A549 (cell line): ENCODE results near the gene SDS. TPM values are rescaled to one million over a fixed set of nuclear protein-coding genes. Genes with fewer than 3 reads are reported as not detected.

Experiments used
- ATAC-seq, 2 experiments: fragments of 200-7000 bp in 1 of 2; fragments of >200 bp in 1 of 2; cut with Nextera tagmentation in 1 of 2; cut with Tn5 transposase in 1 of 2; 3 replicates each; pipeline versions ENCODE4 v1.8.0 to v1.9.1; 2018 to 2020; ENCODE audit warnings: mild to moderate bottlenecking in 1 of 2, moderate library complexity in 1 of 2
- CTCF ChIA-PET: fragments of 300-600 bp; sonication (Branson Sonifier 250); formaldehyde crosslinking; extraction: SDS; loops from one replicate; lab custom pipeline; 2021; ENCODE audit warnings: antibody characterized with exemption, inconsistent platforms; lab: Yijun Ruan, JAX
- POLR2A ChIA-PET: fragments of 350-600 bp; formaldehyde crosslinking; extraction: SDS; loops from one replicate; lab custom pipeline; 2021; ENCODE audit warnings: antibody characterized with exemption, inconsistent platforms; lab: Yijun Ruan, JAX
- DNase-seq, 2 experiments: peaks; one replicate each; pipeline versions ENCODE4 v3.0.0 to v3.0.0-alpha.2; 2011 to 2016; ENCODE audit warnings: low read depth in 1 of 2, low spot score in 1 of 2
- FAIRE-seq: peaks from 2 replicates; lab custom pipeline; 2011; peaks lifted over from hg19 to GRCh38; lab: Jason Lieb, UNC
- H3K27ac ChIP-seq, 2 experiments: fragments of >200 bp; sonication (Bioruptor Twin); formaldehyde crosslinking; 3 replicates each; pipeline ENCODE4 v1.5.1; 2016 to 2017
- H3K4me1 ChIP-seq: fragments of >200 bp; sonication (Bioruptor Twin); formaldehyde crosslinking; 3 replicates; pipeline ENCODE4 v1.6.1; 2016
- H3K4me2 ChIP-seq: fragments of >200 bp; sonication (Bioruptor Twin); formaldehyde crosslinking; 3 replicates; pipeline ENCODE4 v1.6.1; 2016
- H3K4me3 ChIP-seq: fragments of >200 bp; sonication (Bioruptor Twin); formaldehyde crosslinking; 3 replicates; pipeline ENCODE4 v1.5.1; 2016
- H3K9me3 ChIP-seq: fragments of >200 bp; sonication (Bioruptor Twin); formaldehyde crosslinking; 3 replicates; pipeline ENCODE4 v1.6.1; 2016
- CHD2 ChIP-seq: fragments of 150-350 bp; IDR thresholded peaks from 2 replicates; pipeline ENCODE4 v1.6.1; 2014; ENCODE audit warnings: low read length; ENCODE audit not compliant: partially characterized antibody
- JUNB ChIP-seq: fragments of >200 bp; sonication (Bioruptor Twin); formaldehyde crosslinking; IDR thresholded peaks from 2 replicates; pipeline ENCODE4 v1.6.1; 2016
- KDM1A ChIP-seq: fragments of 200-600 bp; sonication (generic); IDR thresholded peaks from 2 replicates; pipeline ENCODE4 v1.6.1; 2016; ENCODE audit warnings: low read depth, mild to moderate bottlenecking
- KDM5A ChIP-seq: fragments of 200-600 bp; sonication (generic); IDR thresholded peaks from 2 replicates; pipeline ENCODE4 v1.6.1; 2016; ENCODE audit warnings: antibody characterized with exemption, mild to moderate bottlenecking
- MYC ChIP-seq: IDR thresholded peaks from 2 replicates; pipeline ENCODE4 v1.6.1; 2012; ENCODE audit warnings: mild to moderate bottlenecking, inconsistent platforms, low read length, improper control_type of control experiment, borderline replicate concordance
- NR3C1 ChIP-seq: fragments of >200 bp; sonication (Bioruptor Twin); formaldehyde crosslinking; IDR thresholded peaks from 3 replicates; pipeline ENCODE4 v1.6.1; 2017
- PHF8 ChIP-seq: fragments of 200-600 bp; sonication (generic); IDR thresholded peaks from 2 replicates; pipeline ENCODE4 v1.6.1; 2016; ENCODE audit warnings: low read depth, mild to moderate bottlenecking, antibody characterized with exemption, moderate library complexity, borderline replicate concordance
- POLR2A ChIP-seq: IDR thresholded peaks from 2 replicates; pipeline ENCODE4 v1.6.1; 2012; ENCODE audit warnings: mild to moderate bottlenecking, low read length
- RFX5 ChIP-seq: fragments of 450-650 bp; IDR thresholded peaks from 2 replicates; pipeline ENCODE4 v1.7.1; 2014; ENCODE audit warnings: antibody characterized with exemption, mild to moderate bottlenecking, moderate library complexity
- SMC3 ChIP-seq: fragments of >200 bp; sonication (Bioruptor Twin); formaldehyde crosslinking; IDR thresholded peaks from 3 replicates; pipeline ENCODE4 v1.6.1; 2018; ENCODE audit warnings: inconsistent platforms
- ZC3H11A ChIP-seq: fragments of 450-650 bp; IDR thresholded peaks from 2 replicates; pipeline ENCODE4 v1.6.1; 2014; ENCODE audit warnings: antibody characterized with exemption, mild to moderate bottlenecking
- ZFP36 ChIP-seq: fragments of 450-650 bp; IDR thresholded peaks from 2 replicates; pipeline ENCODE4 v1.6.1; 2014; ENCODE audit warnings: borderline replicate concordance; ENCODE audit not compliant: partially characterized antibody
- WGBS: methylation state at CpG from one replicate; pipeline ENCODE4 v1.1.6; 2017; ENCODE audit errors: missing lambda C conversion rate; 5-methylcytosine and 5-hydroxymethylcytosine counted together
- polyA plus RNA-seq, 4 experiments: library from polyadenylated mRNA; depleted of rRNA in 3 of 4; stranded (reverse); fragments of >200 nt; fragmentation: RNase III in 1 of 4; extraction: RNeasy Plus Mini Kit Qiagen cat#74134 plus additional on column Dnase treatment in 1 of 4; gene quantifications; 2 replicates in 3 of 4; 3 replicates in 1 of 4; pipeline ENCODE4 v1.2.3, GENCODE V29; 2011 to 2017

The SDS gene
- polyA plus RNA-seq, 2 of the 4 experiments (the other 2 are of a cell fraction) = 3.9 to 7.3 TPM

DNA sequence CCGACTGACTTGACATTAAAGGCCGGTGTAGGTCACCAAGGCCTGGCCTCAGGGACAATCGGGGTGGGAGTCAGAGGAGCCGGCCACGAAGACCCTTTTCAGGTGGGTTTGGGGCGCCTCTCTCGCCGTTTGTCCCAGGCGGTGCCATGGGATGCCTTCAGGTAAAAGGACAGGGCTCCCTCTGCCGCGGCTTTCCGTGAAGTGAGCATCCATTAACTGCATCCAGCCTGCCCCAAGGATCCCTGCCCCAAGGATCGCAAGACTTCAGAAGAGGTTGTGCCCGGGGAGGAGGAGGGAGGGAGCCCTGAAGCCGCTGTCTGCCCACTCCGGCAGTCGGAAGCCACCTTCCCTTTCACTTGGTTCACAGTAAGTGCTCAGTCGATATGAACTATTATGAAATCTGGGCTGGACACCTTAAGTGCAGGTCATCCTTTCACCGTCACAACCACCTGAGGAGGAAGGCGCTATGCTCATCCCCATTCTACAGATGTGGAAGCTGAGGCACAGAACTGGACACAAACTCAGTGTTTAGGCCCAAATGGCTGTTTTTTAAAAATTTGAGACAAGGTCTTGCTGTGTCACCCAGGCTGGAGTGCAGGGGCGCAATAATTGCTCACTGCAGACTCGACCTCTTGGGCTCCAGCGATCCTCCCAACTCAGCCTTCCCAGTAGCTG is 964 bp downstream of the SDS start:
- CTCF ChIA-PET = interaction anchor here (4.6 kb wide), 1 partner anchor 22 kb away, joined by 16 read pairs; no protein-coding TSS in a partner anchor
- WGBS = 89% methylated on average over 23 of the region's 23 CpGs
- DNase-seq = no peak
- H3K4me1 ChIP-seq = peaks cover 5% of the 10 kb centered on the region; the same call in 2 of the 3 replicates
- TF ChIP-seq POLR2A (no peak), KDM1A (no peak), CHD2 (no peak), JUNB (no peak), ZFP36 (no peak)
- TF ChIP-seq, all 56 proteins: peak for 0
- POLR2A ChIA-PET = no interaction called here
- Histone ChIP-seq H3K4me3 (no peak overlapping the region), H3K27ac (no peak overlapping the region), H3K4me2 (no peak overlapping the region), H3K9me3 (no peaks in the 10 kb centered on the region)
- ATAC-seq (no peak), FAIRE-seq (no peak)

- FAIRE-seq (no peak), ATAC-seq (no peak), DNase-seq (no peak)
- no peak overlapping the region for H3K4me3 ChIP-seq
- peak overlapping the region in 1 of 2 experiments; percentile 50; a peak in 1 of 6 replicates for H3K27ac ChIP-seq
- H3K4me2 ChIP-seq = no peak overlapping the region
- no peaks in the 10 kb centered on the region for H3K9me3 ChIP-seq
- ChIA-PET CTCF (interaction anchor here (0.6 to 4.6 kb wide), 4 partner anchors 24 to 61 kb away, joined by 3 to 16 read pairs (median 8); no protein-coding TSS in a partner anchor), POLR2A (no interaction called here)
- whole genome bisulfite sequencing = 67% methylated on average over 13 of the region's 13 CpGs
- H3K4me1 ChIP-seq = peaks cover 5% of the 10 kb centered on the region; the same call in 2 of the 3 replicates
- TF ChIP-seq SMC3 (no peak), PHF8 (no peak), RFX5 (no peak), MYC (no peak)
Measured at GRCh38 chr12:113401066-113402000, 2.4 kb downstream of the SDS start.

GRCh38 chr12:113400362-113400761 is 3.3 kb downstream of the SDS start:
- ChIA-PET CTCF (interaction anchor here (0.6 to 2.2 kb wide), 2 partner anchors 25 to 324 kb away, joined by 3 to 11 read pairs; no protein-coding TSS in a partner anchor), POLR2A (no interaction called here)
- FAIRE-seq = no peak

DNA sequence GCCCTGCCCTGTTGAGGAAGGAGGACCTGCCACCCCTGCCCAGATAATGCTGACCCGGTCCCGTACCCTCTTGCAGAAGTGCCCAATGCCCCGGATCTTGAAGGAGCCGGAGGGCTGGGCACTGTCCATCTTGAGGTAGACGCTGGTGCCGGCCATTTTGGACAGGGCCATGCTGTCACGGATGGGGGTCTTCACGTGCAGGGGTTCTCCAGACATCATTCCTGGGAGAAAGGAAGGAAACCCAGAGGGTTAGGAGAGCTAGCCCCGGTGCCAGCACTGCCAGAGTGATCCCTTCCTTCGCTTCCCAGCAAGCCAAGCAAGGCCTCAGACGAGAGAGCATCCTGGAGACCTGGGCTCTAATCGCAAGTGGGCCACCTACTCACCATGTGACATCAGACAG is 4.2 kb downstream of the SDS start:
- Histone ChIP-seq H3K4me2 (no peak overlapping the region), H3K4me1 (peaks cover 5% of the 10 kb centered on the region; the same call in 2 of the 3 replicates), H3K4me3 (no peak overlapping the region), H3K9me3 (no peaks in the 10 kb centered on the region), H3K27ac (no peak overlapping the region)
- ATAC-seq (no peak), DNase-seq (no peak), FAIRE-seq (no peak)
- ChIA-PET CTCF (interaction anchor here (2.2 kb wide), 1 partner anchor 26 kb away, joined by 11 read pairs; no protein-coding TSS in a partner anchor), POLR2A (no interaction called here)
- WGBS = 73% methylated on average over 11 of the region's 12 CpGs
- TF ChIP-seq ZC3H11A (no peak), NR3C1 (no peak), KDM5A (no peak)
- TF ChIP-seq, all 56 proteins: peak for 0

More at GRCh38 chr12:113400362-113400761, 3.3 kb downstream of the SDS start:
- no peak for TF ChIP-seq KDM5A
- Histone ChIP-seq H3K4me1 (peaks cover 5% of the 10 kb centered on the region; the same call in 2 of the 3 replicates), H3K4me2 (no peak overlapping the region), H3K27ac (no peak overlapping the region), H3K9me3 (no peaks in the 10 kb centered on the region), H3K4me3 (no peak overlapping the region)
- WGBS = 58% methylated on average over 4 of the region's 4 CpGs
- no peak for DNase-seq
- no peak for ATAC-seq
